DOHH2 (cell line): ENCODE results near the gene EML1.

Source experiments
- H3F3A ChIP-seq: fragments of 200-600 bp; sonication (generic), shearing (Covaris generic); 2 replicates; pipeline ENCODE4 v1.6.0; 2016; ENCODE audit warnings: antibody characterized with exemption, mild to moderate bottlenecking; ENCODE audit not compliant: control insufficient read depth, insufficient read depth
- H3K27ac ChIP-seq: fragments of 200-600 bp; sonication (generic); 2 replicates; pipeline ENCODE4 v1.5.1; 2014; ENCODE audit warnings: low read depth, mild to moderate bottlenecking, low read length, moderate library complexity
- H3K27me3 ChIP-seq: fragments of 200-600 bp; sonication (generic); 2 replicates; pipeline ENCODE4 v1.6.1; 2014; ENCODE audit warnings: mild to moderate bottlenecking, low read length, mixed read lengths; ENCODE audit not compliant: control insufficient read depth
- H3K36me3 ChIP-seq: fragments of 200-600 bp; sonication (generic); 2 replicates; pipeline ENCODE4 v1.6.1; 2014; ENCODE audit warnings: mild to moderate bottlenecking, low read length, moderate library complexity, mixed read lengths; ENCODE audit not compliant: control insufficient read depth
- H3K4me1 ChIP-seq: fragments of 200-600 bp; sonication (generic); 2 replicates; pipeline ENCODE4 v1.6.1; 2014; ENCODE audit warnings: mild to moderate bottlenecking, low read length, mixed read lengths; ENCODE audit not compliant: control insufficient read depth
- H3K4me2 ChIP-seq: fragments of 200-600 bp; sonication (generic); 2 replicates; pipeline ENCODE4 v1.6.0; 2014; ENCODE audit warnings: mild to moderate bottlenecking, low read length, moderate library complexity
- H3K4me3 ChIP-seq: fragments of 200-600 bp; sonication (generic); 2 replicates; pipeline ENCODE4 v1.5.1; 2014; ENCODE audit warnings: mild to moderate bottlenecking, low read length, mixed read lengths
- H3K79me2 ChIP-seq: fragments of 200-600 bp; sonication (generic); 2 replicates; pipeline ENCODE4 v1.6.1; 2014; ENCODE audit warnings: mild to moderate bottlenecking, low read length, mixed read lengths; ENCODE audit not compliant: control insufficient read depth
- H3K9me2 ChIP-seq: fragments of 200-600 bp; sonication (generic); replicated peaks from 2 replicates; pipeline ENCODE4 v1.6.1; 2014; ENCODE audit warnings: mild to moderate bottlenecking, low read length, mixed read lengths; ENCODE audit not compliant: control insufficient read depth
- H3K9me3 ChIP-seq: fragments of 200-600 bp; sonication (generic); 2 replicates; pipeline ENCODE4 v1.6.1; 2014; ENCODE audit warnings: antibody characterized with exemption, low read length, mixed read lengths; ENCODE audit not compliant: control insufficient read depth, insufficient read depth
- H4K20me1 ChIP-seq: fragments of 200-600 bp; sonication (generic); 2 replicates; pipeline ENCODE4 v1.6.0; 2014; ENCODE audit warnings: low read depth, mild to moderate bottlenecking, antibody characterized with exemption, low read length, moderate library complexity; ENCODE audit not compliant: control insufficient read depth, insufficient read depth
- EZH2phosphoT487 ChIP-seq: fragments of 200-600 bp; sonication (generic); IDR thresholded peaks from 2 replicates; pipeline ENCODE4 v1.6.1; 2017; ENCODE audit warnings: borderline replicate concordance, mild to moderate bottlenecking, antibody characterized with exemption, low read length, moderate library complexity, mixed read lengths
- TF ChIP-seq, protein P1 (sequence below): fragments of 200-600 bp; sonication (generic); IDR thresholded peaks from one replicate; pipeline ENCODE4 v1.5.1; 2014; ENCODE audit warnings: antibody characterized with exemption, mild to moderate bottlenecking, low read depth, low read length; ENCODE audit not compliant: poor library complexity, severe bottlenecking

The EML1 gene

DNA sequence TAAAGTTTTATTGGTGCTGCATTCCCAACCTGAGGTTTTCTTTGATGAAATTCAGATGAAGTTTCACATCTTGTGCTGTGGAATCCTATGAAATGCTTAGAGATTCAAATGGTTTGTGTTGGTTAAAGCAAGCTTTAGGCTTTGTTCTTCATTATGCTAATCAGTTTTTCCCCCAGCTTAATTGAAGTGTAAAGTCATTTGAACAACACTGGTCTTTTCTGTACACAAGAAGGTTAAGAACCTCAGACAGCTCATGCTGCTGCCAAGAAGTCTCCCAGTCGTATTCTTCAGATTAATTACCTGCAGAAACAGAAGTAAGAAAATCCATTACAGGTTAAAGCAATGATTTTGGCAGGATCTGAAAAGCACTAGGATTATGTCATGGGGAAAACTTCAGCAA is 48.9 kb downstream of the EML1 start:
- Histone ChIP-seq H3K9me2 (no peaks in the 10 kb centered on the region), H4K20me1 (no peaks in the 10 kb centered on the region), H3K4me3 (no peak overlapping the region), H3K27me3 (0 out of 2 replicates have a peak, but pooled peaks cover 3% of the 10 kb centered on the region), H3K9me3 (no peaks in the 10 kb centered on the region), H3K79me2 (no peaks in the 10 kb centered on the region), H3K4me1 (no peaks in the 10 kb centered on the region), H3K27ac (no peak overlapping the region), H3K36me3 (no peaks in the 10 kb centered on the region), H3K4me2 (no peak overlapping the region), H3F3A (no peaks in the 10 kb centered on the region)
- no peak for TF ChIP-seq EZH2phosphoT487
- TF ChIP-seq, protein P1, sequence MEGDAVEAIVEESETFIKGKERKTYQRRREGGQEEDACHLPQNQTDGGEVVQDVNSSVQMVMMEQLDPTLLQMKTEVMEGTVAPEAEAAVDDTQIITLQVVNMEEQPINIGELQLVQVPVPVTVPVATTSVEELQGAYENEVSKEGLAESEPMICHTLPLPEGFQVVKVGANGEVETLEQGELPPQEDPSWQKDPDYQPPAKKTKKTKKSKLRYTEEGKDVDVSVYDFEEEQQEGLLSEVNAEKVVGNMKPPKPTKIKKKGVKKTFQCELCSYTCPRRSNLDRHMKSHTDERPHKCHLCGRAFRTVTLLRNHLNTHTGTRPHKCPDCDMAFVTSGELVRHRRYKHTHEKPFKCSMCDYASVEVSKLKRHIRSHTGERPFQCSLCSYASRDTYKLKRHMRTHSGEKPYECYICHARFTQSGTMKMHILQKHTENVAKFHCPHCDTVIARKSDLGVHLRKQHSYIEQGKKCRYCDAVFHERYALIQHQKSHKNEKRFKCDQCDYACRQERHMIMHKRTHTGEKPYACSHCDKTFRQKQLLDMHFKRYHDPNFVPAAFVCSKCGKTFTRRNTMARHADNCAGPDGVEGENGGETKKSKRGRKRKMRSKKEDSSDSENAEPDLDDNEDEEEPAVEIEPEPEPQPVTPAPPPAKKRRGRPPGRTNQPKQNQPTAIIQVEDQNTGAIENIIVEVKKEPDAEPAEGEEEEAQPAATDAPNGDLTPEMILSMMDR = no peak

DNA sequence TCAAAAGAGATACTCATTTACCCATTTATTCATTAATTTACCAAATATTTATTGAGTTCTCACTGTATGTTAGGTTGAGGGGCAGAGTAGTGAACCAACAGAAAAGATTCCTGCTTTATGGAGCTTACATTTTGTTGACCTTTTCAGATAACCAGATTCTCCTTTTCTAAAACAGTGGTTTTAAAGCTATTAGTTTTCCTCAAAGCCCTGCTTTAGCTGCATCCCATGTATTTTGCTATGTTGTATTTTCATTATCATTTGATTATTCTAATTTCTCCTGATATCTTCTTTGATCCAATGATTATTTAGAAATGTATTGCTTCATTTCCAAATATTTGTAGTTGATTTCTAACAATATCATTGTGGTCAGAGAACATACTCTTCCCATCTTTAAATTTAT is 53.6 kb downstream of the EML1 start:
- no peaks in the 10 kb centered on the region for H3K9me2 ChIP-seq
- H3K4me1 ChIP-seq = no peaks in the 10 kb centered on the region
- H3K4me3 ChIP-seq = no peak overlapping the region
- H3K27me3 ChIP-seq = no peaks in the 10 kb centered on the region
- H3K36me3 ChIP-seq = no peaks in the 10 kb centered on the region
- TF ChIP-seq, protein P1 = no peak
- TF ChIP-seq EZH2phosphoT487 = no peak
- no peaks in the 10 kb centered on the region for H3K79me2 ChIP-seq
- H4K20me1 ChIP-seq = no peaks in the 10 kb centered on the region
- H3K27ac ChIP-seq = no peak overlapping the region
- no peaks in the 10 kb centered on the region for H3F3A ChIP-seq
- no peaks in the 10 kb centered on the region for H3K9me3 ChIP-seq
- no peak overlapping the region for H3K4me2 ChIP-seq

DNA sequence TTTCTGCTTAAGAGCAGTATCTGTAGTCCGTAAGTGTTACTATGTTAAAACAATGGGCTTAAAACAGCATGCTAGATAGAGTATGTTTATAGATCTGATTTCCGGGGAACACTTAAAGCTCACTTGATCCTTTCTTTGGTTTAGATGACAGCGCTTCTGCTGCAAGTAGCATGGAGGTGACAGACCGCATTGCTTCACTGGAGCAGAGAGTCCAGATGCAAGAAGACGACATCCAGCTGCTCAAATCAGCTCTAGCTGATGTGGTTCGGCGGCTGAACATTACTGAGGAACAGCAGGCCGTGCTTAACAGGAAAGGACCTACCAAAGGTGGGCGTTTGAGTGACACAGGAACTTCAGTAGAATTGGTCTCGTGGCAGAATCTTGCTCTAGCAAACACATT is 57.5 kb downstream of the EML1 start:
- H4K20me1 ChIP-seq = no peaks in the 10 kb centered on the region
- H3K79me2 ChIP-seq = no peaks in the 10 kb centered on the region
- H3K36me3 ChIP-seq = no peaks in the 10 kb centered on the region
- no peak overlapping the region for H3K4me2 ChIP-seq
- no peaks in the 10 kb centered on the region for H3F3A ChIP-seq
- H3K9me3 ChIP-seq = no peaks in the 10 kb centered on the region
- 0 out of 2 replicates have a peak, but pooled peaks cover 3% of the 10 kb centered on the region for H3K27me3 ChIP-seq
- no peaks in the 10 kb centered on the region for H3K4me1 ChIP-seq
- H3K27ac ChIP-seq = no peak overlapping the region
- H3K9me2 ChIP-seq = no peaks in the 10 kb centered on the region
- TF ChIP-seq, protein P1 = no peak
- no peak for TF ChIP-seq EZH2phosphoT487
- no peak overlapping the region for H3K4me3 ChIP-seq

DNA sequence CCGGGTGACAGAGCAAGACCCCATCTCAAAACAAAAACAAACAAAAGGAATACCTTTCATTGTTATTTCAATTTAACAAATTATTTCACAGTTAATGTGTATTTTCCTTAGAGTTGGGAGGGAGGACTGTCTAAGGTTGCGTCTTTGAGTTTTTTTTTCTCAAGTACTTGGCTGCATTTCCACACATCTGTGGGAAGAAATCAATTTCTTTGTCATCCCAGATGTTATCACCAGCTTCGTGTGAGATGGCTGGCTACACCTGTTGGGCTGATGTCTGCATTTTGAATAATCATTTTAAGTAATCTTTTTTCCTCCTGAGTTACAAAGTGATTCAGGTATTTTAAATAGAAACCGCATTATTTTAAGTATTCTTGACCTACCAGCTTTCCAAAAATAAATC is 59.4 kb downstream of the EML1 start:
- no peak overlapping the region for H3K4me2 ChIP-seq
- H3K27ac ChIP-seq = no peak overlapping the region
- 0 out of 2 replicates have a peak, but pooled peaks cover 3% of the 10 kb centered on the region for H3K27me3 ChIP-seq

More for the DNA sequence above, 59.4 kb downstream of the EML1 start:
- H4K20me1 ChIP-seq = no peaks in the 10 kb centered on the region
- H3K9me2 ChIP-seq = no peaks in the 10 kb centered on the region
- no peaks in the 10 kb centered on the region for H3K79me2 ChIP-seq
- TF ChIP-seq, protein P1 = no peak
- TF ChIP-seq EZH2phosphoT487 = no peak
- H3K4me3 ChIP-seq = no peak overlapping the region
- H3K9me3 ChIP-seq = no peaks in the 10 kb centered on the region
- H3F3A ChIP-seq = no peaks in the 10 kb centered on the region
- H3K36me3 ChIP-seq = no peaks in the 10 kb centered on the region
- H3K4me1 ChIP-seq = no peaks in the 10 kb centered on the region
